HUES48 (cell line): ENCODE results near the gene USP24.

ENCODE experiments used
- H3K27ac ChIP-seq: one replicate; pipeline ENCODE4 v1.7.0; 2013; ENCODE audit warnings: low read depth, low read length, inconsistent platforms
- H3K27me3 ChIP-seq: 2 replicates; pipeline ENCODE4 v1.6.1; 2013; ENCODE audit warnings: mild to moderate bottlenecking, low read length; ENCODE audit not compliant: control insufficient read depth, insufficient read depth
- H3K36me3 ChIP-seq: 2 replicates; pipeline ENCODE4 v1.6.1; 2013; ENCODE audit warnings: low read length; ENCODE audit not compliant: control insufficient read depth, insufficient read depth
- H3K4me1 ChIP-seq: 2 replicates; pipeline ENCODE4 v1.6.1; 2013; ENCODE audit warnings: mild to moderate bottlenecking, low read length; ENCODE audit not compliant: control insufficient read depth, insufficient read depth
- H3K4me3 ChIP-seq: 2 replicates; pipeline ENCODE4 v1.5.1; 2013; ENCODE audit warnings: mild to moderate bottlenecking, low read depth, low read length
- H3K9ac ChIP-seq: 2 replicates; pipeline ENCODE4 v1.6.1; 2013; ENCODE audit warnings: mild to moderate bottlenecking, low read depth, low read length, moderate library complexity
- H3K9me3 ChIP-seq: 2 replicates; pipeline ENCODE4 v1.6.1; 2013; ENCODE audit warnings: low read length; ENCODE audit not compliant: control insufficient read depth, insufficient read depth

USP24 gene

GRCh38 chr1:55215194-55216021 lies at the start of gene USP24:
TSS of gene USP24 (minus strand) at chr1:55215364. CDS start at chr1:55215113, 251 bp downstream.
- Histone ChIP-seq H3K36me3 (no peaks in the 10 kb centered on the region), H3K4me3 (peak within 1 kb of the TSS; percentile 86), H3K4me1 (peaks cover 40% of the 10 kb centered on the region), H3K9ac (peak within 1 kb of the TSS; percentile 97), H3K27me3 (peaks cover 12% of the 10 kb centered on the region), H3K27ac (peak within 1 kb of the TSS; percentile 97), H3K9me3 (no peaks in the 10 kb centered on the region)

GRCh38 chr1:55262822-55263221 lies 47.7 kb upstream of the USP24 start:
- Histone ChIP-seq H3K9me3 (no peaks in the 10 kb centered on the region), H3K9ac (no peak overlapping the region), H3K4me3 (no peak overlapping the region), H3K27me3 (no peaks in the 10 kb centered on the region), H3K36me3 (no peaks in the 10 kb centered on the region), H3K27ac (no peak overlapping the region), H3K4me1 (no peaks in the 10 kb centered on the region)

- H3K9ac ChIP-seq: no peak overlapping the region
- H3K4me3 ChIP-seq: no peak overlapping the region
- no peaks in the 10 kb centered on the region for H3K4me1 ChIP-seq
- H3K27me3 ChIP-seq: no peaks in the 10 kb centered on the region
- no peaks in the 10 kb centered on the region for H3K9me3 ChIP-seq
- no peaks in the 10 kb centered on the region for H3K36me3 ChIP-seq
- H3K27ac ChIP-seq: no peak overlapping the region
These were observed 44.9 kb upstream of the USP24 start for GRCh38 chr1:55259911-55260609.

- H3K4me3 ChIP-seq: no peak overlapping the region
- H3K4me1 ChIP-seq: no peaks in the 10 kb centered on the region
- no peaks in the 10 kb centered on the region for H3K27me3 ChIP-seq
- no peak overlapping the region for H3K27ac ChIP-seq
- no peak overlapping the region for H3K9ac ChIP-seq
- no peaks in the 10 kb centered on the region for H3K9me3 ChIP-seq
- no peaks in the 10 kb centered on the region for H3K36me3 ChIP-seq
These were observed 42.8 kb upstream of the USP24 start for GRCh38 chr1:55257958-55258357.

GRCh38 chr1:55255901-55256300 lies 40.7 kb upstream of the USP24 start:
- Histone ChIP-seq H3K36me3 (no peaks in the 10 kb centered on the region), H3K4me1 (no peaks in the 10 kb centered on the region), H3K9me3 (no peaks in the 10 kb centered on the region), H3K4me3 (no peak overlapping the region), H3K27me3 (no peaks in the 10 kb centered on the region), H3K9ac (no peak overlapping the region), H3K27ac (no peak overlapping the region)

- no peaks in the 10 kb centered on the region for H3K4me1 ChIP-seq
- H3K36me3 ChIP-seq: no peaks in the 10 kb centered on the region
- H3K27me3 ChIP-seq: no peaks in the 10 kb centered on the region
- H3K27ac ChIP-seq: no peak overlapping the region
- no peaks in the 10 kb centered on the region for H3K9me3 ChIP-seq
- H3K4me3 ChIP-seq: no peak overlapping the region
- no peak overlapping the region for H3K9ac ChIP-seq
These were observed 37.9 kb upstream of the USP24 start for GRCh38 chr1:55252942-55253589.

GRCh38 chr1:55250399-55251075 lies 35.4 kb upstream of the USP24 start:
- Histone ChIP-seq H3K36me3 (no peaks in the 10 kb centered on the region), H3K27ac (no peak overlapping the region), H3K4me1 (peaks cover 7% of the 10 kb centered on the region; the same call in 1 of the 2 replicates), H3K27me3 (no peaks in the 10 kb centered on the region), H3K4me3 (no peak overlapping the region), H3K9me3 (no peaks in the 10 kb centered on the region), H3K9ac (no peak overlapping the region)

GRCh38 chr1:55249646-55250398 lies 34.7 kb upstream of the USP24 start:
- Histone ChIP-seq H3K36me3 (no peaks in the 10 kb centered on the region), H3K27ac (no peak overlapping the region), H3K4me3 (no peak overlapping the region), H3K4me1 (peaks cover 7% of the 10 kb centered on the region; the same call in 1 of the 2 replicates), H3K9ac (no peak overlapping the region), H3K27me3 (no peaks in the 10 kb centered on the region), H3K9me3 (no peaks in the 10 kb centered on the region)

GRCh38 chr1:55246896-55247295 lies 31.7 kb upstream of the USP24 start:
- no peaks in the 10 kb centered on the region for H3K36me3 ChIP-seq
- H3K27me3 ChIP-seq: no peaks in the 10 kb centered on the region
- no peak overlapping the region for H3K9ac ChIP-seq
- no peaks in the 10 kb centered on the region for H3K9me3 ChIP-seq
- H3K4me3 ChIP-seq: no peak overlapping the region
- H3K4me1 ChIP-seq: peaks cover 7% of the 10 kb centered on the region; the same call in 1 of the 2 replicates
- no peak overlapping the region for H3K27ac ChIP-seq

- Histone ChIP-seq H3K4me3 (no peak overlapping the region), H3K36me3 (no peaks in the 10 kb centered on the region), H3K27ac (no peak overlapping the region), H3K9me3 (no peaks in the 10 kb centered on the region), H3K4me1 (peaks cover 7% of the 10 kb centered on the region; the same call in 1 of the 2 replicates), H3K27me3 (no peaks in the 10 kb centered on the region), H3K9ac (no peak overlapping the region)
These were observed 31.2 kb upstream of the USP24 start for GRCh38 chr1:55246331-55246730.
